Karpas-422 (cell line): Measurements from ENCODE around the gene SEC23A. TPM values are rescaled to one million over a fixed set of nuclear protein-coding genes. Genes with fewer than 3 reads are reported as not detected.
"Not testable (repeated sequence)": the region's sequence is repeated elsewhere in the genome, so short reads cannot be mapped to it uniquely, and the experiment has no call there.

ENCODE experiments used
- DNase-seq: peaks from one replicate; pipeline ENCODE4 v3.0.0-alpha.2; 2015
- H2AFZ ChIP-seq: fragments of 200-600 bp; sonication (generic); 2 replicates; pipeline ENCODE4 v1.6.1; 2014; ENCODE audit warnings: antibody characterized with exemption, low read length, mixed read lengths
- H3K27ac ChIP-seq: fragments of 200-600 bp; sonication (generic); 2 replicates; pipeline ENCODE4 v1.5.1; 2014; ENCODE audit warnings: mild to moderate bottlenecking, low read length, moderate library complexity
- H3K27me3 ChIP-seq: fragments of 200-600 bp; sonication (generic); 2 replicates; pipeline ENCODE4 v1.6.1; 2014; ENCODE audit warnings: low read length, mixed read lengths
- H3K36me3 ChIP-seq: fragments of 200-600 bp; sonication (generic); 2 replicates; pipeline ENCODE4 v1.6.1; 2014; ENCODE audit warnings: low read length, mixed read lengths; ENCODE audit not compliant: insufficient read depth
- H3K4me1 ChIP-seq: fragments of 200-600 bp; sonication (generic); 2 replicates; pipeline ENCODE4 v1.6.1; 2014; ENCODE audit warnings: mild to moderate bottlenecking, low read length, mixed read lengths
- H3K4me2 ChIP-seq: fragments of 200-600 bp; sonication (generic); 2 replicates; pipeline ENCODE4 v1.6.1; 2014; ENCODE audit warnings: low read length, low read depth, mild to moderate bottlenecking; ENCODE audit not compliant: poor library complexity, severe bottlenecking
- H3K4me3 ChIP-seq: fragments of 200-600 bp; sonication (generic); 2 replicates; pipeline ENCODE4 v1.5.1; 2014; ENCODE audit warnings: mild to moderate bottlenecking, antibody characterized with exemption, low read length, mixed read lengths
- H3K79me2 ChIP-seq: fragments of 200-600 bp; sonication (generic); 2 replicates; pipeline ENCODE4 v1.6.1; 2014; ENCODE audit warnings: mild to moderate bottlenecking, low read length, mixed read lengths
- H3K9ac ChIP-seq: fragments of 200-600 bp; sonication (generic); 2 replicates; pipeline ENCODE4 v1.6.0; 2014; ENCODE audit warnings: low read length
- H3K9me2 ChIP-seq: fragments of 200-600 bp; sonication (generic), shearing (Covaris generic); replicated peaks from 2 replicates; pipeline ENCODE4 v1.6.0; 2014; ENCODE audit warnings: mild to moderate bottlenecking, low read length, moderate library complexity; ENCODE audit not compliant: insufficient read depth
- H3K9me3 ChIP-seq: fragments of 300-700, 200-600 bp; sonication (generic); 2 replicates; pipeline ENCODE4 v1.6.1; 2014; ENCODE audit warnings: low read length, mixed read lengths
- H4K20me1 ChIP-seq: fragments of 200-600 bp; sonication (generic); 2 replicates; pipeline ENCODE4 v1.6.1; 2014; ENCODE audit warnings: mild to moderate bottlenecking, antibody characterized with exemption, low read length, low read depth; ENCODE audit not compliant: insufficient read depth
- total RNA-seq: library from RNA; depleted of rRNA; stranded (reverse); fragments of >200 nt; shearing (Covaris generic); gene quantifications from 2 replicates; pipeline ENCODE4 v1.2.3, GENCODE V29; 2014; ENCODE audit warnings: low replicate concordance

Gene SEC23A
- total RNA-seq, 1 experiment from 2014 or later = 67.6 TPM

GRCh38 chr14:39122330-39123138 is 19.5 kb upstream of the SEC23A start:
- Histone ChIP-seq H3K9me3 (no peaks in the 10 kb centered on the region), H3K4me3 (no peak overlapping the region), H3K36me3 (peaks cover 61% of the 10 kb centered on the region), H2AFZ (no peak overlapping the region), H3K4me1 (no peaks in the 10 kb centered on the region), H3K9ac (no peak overlapping the region), H4K20me1 (no peaks in the 10 kb centered on the region), H3K79me2 (peaks cover 16% of the 10 kb centered on the region), H3K9me2 (no peaks in the 10 kb centered on the region), H3K27me3 (no peaks in the 10 kb centered on the region), H3K4me2 (no peak overlapping the region), H3K27ac (no peak overlapping the region)
- no peak for DNase-seq

GRCh38 chr14:39114073-39114838 is 11.2 kb upstream of the SEC23A start, which contains the start of gene GEMIN2:
TSS of gene GEMIN2 (plus strand) at chr14:39114323. CDS start at chr14:39114339, 16 bp downstream.
- no peaks in the 10 kb centered on the region for H3K27me3 ChIP-seq
- H2AFZ ChIP-seq = peak within 1 kb of the TSS; percentile 86
- H4K20me1 ChIP-seq = no peaks in the 10 kb centered on the region
- peak within 1 kb of the TSS; percentile 87 for H3K4me3 ChIP-seq
- peak; percentile 100 for DNase-seq
- H3K4me2 ChIP-seq = peak within 1 kb of the TSS; percentile 91
- H3K9me3 ChIP-seq = no peaks in the 10 kb centered on the region
- no peaks in the 10 kb centered on the region for H3K9me2 ChIP-seq
- H3K4me1 ChIP-seq = peaks cover 39% of the 10 kb centered on the region
- peak within 1 kb of the TSS; percentile 82 for H3K9ac ChIP-seq
- peak within 1 kb of the TSS; percentile 81 for H3K27ac ChIP-seq
- H3K79me2 ChIP-seq = peaks cover 37% of the 10 kb centered on the region
- H3K36me3 ChIP-seq = peaks cover 11% of the 10 kb centered on the region

- Histone ChIP-seq H3K4me1 (peaks cover 42% of the 10 kb centered on the region), H3K9me2 (no peaks in the 10 kb centered on the region), H2AFZ (peak overlapping the region; percentile 23), H3K36me3 (peaks cover 5% of the 10 kb centered on the region; the same call in 1 of the 2 replicates), H3K27ac (peak overlapping the region; percentile 81), H3K4me2 (peak overlapping the region; percentile 91), H3K9me3 (no peaks in the 10 kb centered on the region), H3K27me3 (no peaks in the 10 kb centered on the region), H3K9ac (peak overlapping the region; percentile 82), H3K4me3 (peak overlapping the region; percentile 87), H3K79me2 (peaks cover 35% of the 10 kb centered on the region), H4K20me1 (no peaks in the 10 kb centered on the region)
- DNase-seq = no peak
Observed at GRCh38 chr14:39113685-39114072, 10.6 kb upstream of the SEC23A start.

- Histone ChIP-seq H3K36me3 (no peaks in the 10 kb centered on the region), H4K20me1 (no peaks in the 10 kb centered on the region), H3K9ac (peak overlapping the region; percentile 65), H3K4me3 (peak overlapping the region; percentile 60), H3K27me3 (no peaks in the 10 kb centered on the region), H3K4me2 (peak overlapping the region; percentile 76), H3K4me1 (peaks cover 31% of the 10 kb centered on the region), H2AFZ (peak overlapping the region; percentile 89), H3K79me2 (peaks cover 10% of the 10 kb centered on the region), H3K9me3 (no peaks in the 10 kb centered on the region), H3K9me2 (no peaks in the 10 kb centered on the region), H3K27ac (peak overlapping the region; percentile 74)
- DNase-seq = peak; percentile 67
Observed at GRCh38 chr14:39109893-39110715, 7.1 kb upstream of the SEC23A start.

DNA sequence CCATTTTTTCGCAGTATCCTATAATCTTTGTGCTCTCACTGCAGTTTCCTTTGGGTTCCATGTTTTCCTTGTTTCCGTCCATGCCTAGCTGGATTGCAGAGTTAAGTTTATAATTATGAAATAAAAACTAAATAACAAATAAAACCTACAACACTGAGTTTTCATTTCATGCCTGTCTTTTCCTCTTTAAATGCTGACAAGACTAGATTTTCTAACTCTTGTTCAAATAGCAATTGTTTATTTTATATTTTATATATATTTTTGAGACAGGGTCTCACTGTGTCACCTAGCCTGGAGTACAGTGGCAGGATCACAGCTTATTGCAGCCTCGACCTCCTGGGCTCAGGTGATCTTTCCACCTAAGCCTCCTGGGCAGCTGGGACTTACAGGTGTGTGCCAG is 5.8 kb upstream of the SEC23A start:
- Histone ChIP-seq H3K27me3 (no peaks in the 10 kb centered on the region), H3K4me1 (peaks cover 36% of the 10 kb centered on the region), H3K9me3 (no peaks in the 10 kb centered on the region), H3K4me2 (peak overlapping the region; percentile 76), H3K36me3 (no peaks in the 10 kb centered on the region), H3K9me2 (no peaks in the 10 kb centered on the region), H3K79me2 (peaks cover 9% of the 10 kb centered on the region), H2AFZ (no peak overlapping the region), H3K27ac (peak overlapping the region; percentile 74), H4K20me1 (no peaks in the 10 kb centered on the region), H3K4me3 (peak overlapping the region; percentile 60; the same call in 1 of the 2 replicates), H3K9ac (peak overlapping the region; percentile 65; the same call in 1 of the 2 replicates)
- no peak for DNase-seq

- Histone ChIP-seq H3K4me1 (peaks cover 28% of the 10 kb centered on the region), H3K36me3 (no peaks in the 10 kb centered on the region), H3K27ac (no peak overlapping the region), H3K79me2 (peaks cover 20% of the 10 kb centered on the region), H4K20me1 (no peaks in the 10 kb centered on the region), H3K4me3 (no peak overlapping the region), H2AFZ (no peak overlapping the region), H3K4me2 (no peak overlapping the region), H3K9me2 (no peaks in the 10 kb centered on the region), H3K27me3 (no peaks in the 10 kb centered on the region), H3K9me3 (no peaks in the 10 kb centered on the region), H3K9ac (no peak overlapping the region)
- DNase-seq = peak; percentile 84
Observed at GRCh38 chr14:39107591-39107996, 4.6 kb upstream of the SEC23A start.

- H4K20me1 ChIP-seq, DNase-seq, H3K36me3 ChIP-seq, H3K27me3 ChIP-seq, H3K9me2 ChIP-seq, H2AFZ ChIP-seq, H3K9me3 ChIP-seq: not testable (repeated sequence)
- peak overlapping the region; percentile 85 for H3K4me3 ChIP-seq
- peaks cover 54% of the 10 kb centered on the region for H3K79me2 ChIP-seq
- peaks cover 37% of the 10 kb centered on the region for H3K4me1 ChIP-seq
- H3K9ac ChIP-seq = peak overlapping the region; percentile 88
- peak overlapping the region; percentile 98 for H3K4me2 ChIP-seq
- peak overlapping the region; percentile 70 for H3K27ac ChIP-seq
Observed at GRCh38 chr14:39104078-39104801, 1.2 kb upstream of the SEC23A start.
